Liver (tissue), 9 donors: ENCODE data around the gene SUPT5H. TPM values are rescaled to one million over a fixed set of nuclear protein-coding genes. Genes with fewer than 3 reads are reported as not detected.
A peak's percentile ranks its signal among the peaks of the same experiment; 100 is the strongest.

Source experiments
- DNase-seq: peaks from one replicate; pipeline ENCODE4 v3.0.0-alpha.2; 2017; ENCODE audit warnings: low spot score
- H3K27ac ChIP-seq, 2 donors: one replicate each; pipeline ENCODE4 v1.7.0; 2013; ENCODE audit warnings: inconsistent platforms in 2 of 2, low read length in 2 of 2, control low read depth in 1 of 2, low read depth in 1 of 2, mild to moderate bottlenecking in 1 of 2
- H3K27me3 ChIP-seq, 4 donors: one replicate each; pipeline versions ENCODE4 v1.6.1 to v1.7.0; 2013; ENCODE audit warnings: low read length in 3 of 4, inconsistent platforms in 1 of 4, mild to moderate bottlenecking in 1 of 4, moderate library complexity in 1 of 4; ENCODE audit not compliant: control insufficient read depth in 4 of 4, insufficient read depth in 4 of 4
- H3K36me3 ChIP-seq, 4 donors: one replicate each; pipeline versions ENCODE4 v1.6.1 to v1.7.0; 2013; ENCODE audit warnings: low read length in 3 of 4, mild to moderate bottlenecking in 3 of 4, low read depth in 1 of 4, moderate library complexity in 1 of 4; ENCODE audit not compliant: control insufficient read depth in 4 of 4, insufficient read depth in 3 of 4
- H3K4me1 ChIP-seq, 4 donors: one replicate each; pipeline versions ENCODE4 v1.6.1 to v1.7.0; 2013; ENCODE audit warnings: low read length in 3 of 4, mild to moderate bottlenecking in 3 of 4, moderate library complexity in 1 of 4; ENCODE audit not compliant: control insufficient read depth in 4 of 4, insufficient read depth in 4 of 4
- H3K4me3 ChIP-seq, 3 donors: one replicate each; pipeline versions ENCODE4 v1.6.1 to v1.7.0; 2013; ENCODE audit warnings: low read length in 3 of 3, control low read depth in 1 of 3, low read depth in 1 of 3, mild to moderate bottlenecking in 1 of 3
- H3K9ac ChIP-seq, 2 donors: one replicate each; pipeline ENCODE4 v1.7.0; 2013; ENCODE audit warnings: low read length in 2 of 2, mild to moderate bottlenecking in 2 of 2, moderate library complexity in 2 of 2, control low read depth in 1 of 2, low read depth in 1 of 2
- H3K9me3 ChIP-seq, 4 donors: one replicate each; pipeline versions ENCODE4 v1.6.1 to v1.7.0; 2013; ENCODE audit warnings: low read length in 3 of 4; ENCODE audit not compliant: control insufficient read depth in 4 of 4
- EGR1 ChIP-seq, 2 donors: IDR thresholded peaks; 2 replicates each; pipeline ENCODE4 v1.6.1; 2016 to 2018; ENCODE audit warnings: antibody characterized with exemption in 2 of 2, low read depth in 2 of 2
- FOXA2 ChIP-seq: IDR thresholded peaks from 2 replicates; pipeline ENCODE4 v1.6.1; 2016; ENCODE audit warnings: antibody characterized with exemption
- HNF4A ChIP-seq, 2 donors: conservative IDR thresholded peaks; 2 replicates each; pipeline ENCODE4 v1.6.1; 2016; ENCODE audit warnings: antibody characterized with exemption in 2 of 2, mild to moderate bottlenecking in 2 of 2
- JUND ChIP-seq, 2 donors: IDR thresholded peaks; 2 replicates each; pipeline ENCODE4 v1.6.1; 2016; ENCODE audit warnings: antibody characterized with exemption in 2 of 2
- MAX ChIP-seq: IDR thresholded peaks from 2 replicates; pipeline ENCODE4 v1.6.1; 2016; ENCODE audit warnings: antibody characterized with exemption
- NR2F2 ChIP-seq: IDR thresholded peaks from 2 replicates; pipeline ENCODE4 v1.6.1; 2016; ENCODE audit warnings: antibody characterized with exemption
- RAD21 ChIP-seq, 2 donors: IDR thresholded peaks; 2 replicates each; pipeline ENCODE4 v1.6.1; 2016; ENCODE audit warnings: antibody characterized with exemption in 2 of 2, mild to moderate bottlenecking in 2 of 2
- RXRA ChIP-seq, 2 donors: IDR thresholded peaks; 2 replicates each; pipeline ENCODE4 v1.6.1; 2017 to 2018; ENCODE audit warnings: antibody characterized with exemption in 2 of 2, mild to moderate bottlenecking in 1 of 2
- SP1 ChIP-seq: IDR thresholded peaks from 2 replicates; pipeline ENCODE4 v1.6.1; 2018; ENCODE audit warnings: antibody characterized with exemption, mild to moderate bottlenecking
- YY1 ChIP-seq: IDR thresholded peaks from 2 replicates; pipeline ENCODE4 v1.6.1; 2016; ENCODE audit warnings: antibody characterized with exemption, mild to moderate bottlenecking
- ZBTB33 ChIP-seq: IDR thresholded peaks from 2 replicates; pipeline ENCODE4 v1.6.1; 2016; ENCODE audit warnings: antibody characterized with exemption
- WGBS: extraction: QIAGEN DNeasy Blood & Tissue Kit; methylation state at CpG from one replicate; pipeline ENCODE4 v1.1.7; 2013; 5-methylcytosine and 5-hydroxymethylcytosine counted together
- polyA plus RNA-seq, 2 donors: library from polyadenylated mRNA; stranded (reverse) in 1 of 2; unstranded in 1 of 2; fragments of 200-250 nt in 1 of 2; fragments of >200 nt in 1 of 2; fragmentation: Nextera tagmentation in 1 of 2; extraction: Ambion mirVana in 1 of 2; gene quantifications; one replicate each; pipeline versions ENCODE4 v1.2.1 to v1.2.3, GENCODE V29; 2013 to 2015
- total RNA-seq, 2 donors: library from RNA; depleted of rRNA; stranded (reverse); fragments of >200 nt; gene quantifications; one replicate each; pipeline ENCODE4 v1.2.3, GENCODE V29; 2014
- TF ChIP-seq, protein P1 (sequence below): IDR thresholded peaks from 2 replicates; pipeline ENCODE4 v1.6.1; 2016; ENCODE audit warnings: antibody characterized with exemption, mild to moderate bottlenecking
- donor health status: healthy.
- donor health status: healthy.
- donor health status: healthy.
- donor health status: healthy.
- donor health status: healthy.

The SUPT5H gene
- total and polyA plus RNA-seq, 4 donors, result 19.3 to 52.5 (median 45.2) TPM

- 46% methylated on average over 43 of the region's 43 CpGs for WGBS
- Histone ChIP-seq H3K4me3 (peak overlapping the region; percentile 20 to 36 (median 35)), H3K27ac (peak overlapping the region; percentile 96 to 98), H3K4me1 (peaks cover 12 to 29% (median 21%) of the 10 kb centered on the region in 4 donors), H3K36me3 (peaks cover 0 to 9% (median 0%) of the 10 kb centered on the region in 4 donors), H3K9ac (peak overlapping the region; percentile 74 to 75), H3K27me3 (no peaks in the 10 kb centered on the region), H3K9me3 (no peaks in the 10 kb centered on the region)
- DNase-seq, result peak; percentile 68
- no peak for TF ChIP-seq RAD21 (IDR thresholded peaks at IDR 0.05)
- TF ChIP-seq, protein P1, sequence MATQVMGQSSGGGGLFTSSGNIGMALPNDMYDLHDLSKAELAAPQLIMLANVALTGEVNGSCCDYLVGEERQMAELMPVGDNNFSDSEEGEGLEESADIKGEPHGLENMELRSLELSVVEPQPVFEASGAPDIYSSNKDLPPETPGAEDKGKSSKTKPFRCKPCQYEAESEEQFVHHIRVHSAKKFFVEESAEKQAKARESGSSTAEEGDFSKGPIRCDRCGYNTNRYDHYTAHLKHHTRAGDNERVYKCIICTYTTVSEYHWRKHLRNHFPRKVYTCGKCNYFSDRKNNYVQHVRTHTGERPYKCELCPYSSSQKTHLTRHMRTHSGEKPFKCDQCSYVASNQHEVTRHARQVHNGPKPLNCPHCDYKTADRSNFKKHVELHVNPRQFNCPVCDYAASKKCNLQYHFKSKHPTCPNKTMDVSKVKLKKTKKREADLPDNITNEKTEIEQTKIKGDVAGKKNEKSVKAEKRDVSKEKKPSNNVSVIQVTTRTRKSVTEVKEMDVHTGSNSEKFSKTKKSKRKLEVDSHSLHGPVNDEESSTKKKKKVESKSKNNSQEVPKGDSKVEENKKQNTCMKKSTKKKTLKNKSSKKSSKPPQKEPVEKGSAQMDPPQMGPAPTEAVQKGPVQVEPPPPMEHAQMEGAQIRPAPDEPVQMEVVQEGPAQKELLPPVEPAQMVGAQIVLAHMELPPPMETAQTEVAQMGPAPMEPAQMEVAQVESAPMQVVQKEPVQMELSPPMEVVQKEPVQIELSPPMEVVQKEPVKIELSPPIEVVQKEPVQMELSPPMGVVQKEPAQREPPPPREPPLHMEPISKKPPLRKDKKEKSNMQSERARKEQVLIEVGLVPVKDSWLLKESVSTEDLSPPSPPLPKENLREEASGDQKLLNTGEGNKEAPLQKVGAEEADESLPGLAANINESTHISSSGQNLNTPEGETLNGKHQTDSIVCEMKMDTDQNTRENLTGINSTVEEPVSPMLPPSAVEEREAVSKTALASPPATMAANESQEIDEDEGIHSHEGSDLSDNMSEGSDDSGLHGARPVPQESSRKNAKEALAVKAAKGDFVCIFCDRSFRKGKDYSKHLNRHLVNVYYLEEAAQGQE, result peak; percentile 45
- no peak for TF ChIP-seq ZBTB33
- no peak for TF ChIP-seq HNF4A (conservative IDR thresholded peaks at IDR 0.05)
- peak; percentile 90 to 94 for TF ChIP-seq JUND (IDR thresholded peaks at IDR 0.05)
- TF ChIP-seq SP1, result peak; percentile 70
- peak; percentile 31 for TF ChIP-seq MAX
- peak in 1 of 2 donors; percentile 42 for TF ChIP-seq RXRA (IDR thresholded peaks at IDR 0.05)
- peak in 1 of 2 donors; percentile 30 for TF ChIP-seq EGR1 (IDR thresholded peaks at IDR 0.05; ENCODE audit: low read depth in 2 of 2)
These were observed 41.8 kb upstream of the SUPT5H start for GRCh38 chr19:39403331-39404312.

DNA sequence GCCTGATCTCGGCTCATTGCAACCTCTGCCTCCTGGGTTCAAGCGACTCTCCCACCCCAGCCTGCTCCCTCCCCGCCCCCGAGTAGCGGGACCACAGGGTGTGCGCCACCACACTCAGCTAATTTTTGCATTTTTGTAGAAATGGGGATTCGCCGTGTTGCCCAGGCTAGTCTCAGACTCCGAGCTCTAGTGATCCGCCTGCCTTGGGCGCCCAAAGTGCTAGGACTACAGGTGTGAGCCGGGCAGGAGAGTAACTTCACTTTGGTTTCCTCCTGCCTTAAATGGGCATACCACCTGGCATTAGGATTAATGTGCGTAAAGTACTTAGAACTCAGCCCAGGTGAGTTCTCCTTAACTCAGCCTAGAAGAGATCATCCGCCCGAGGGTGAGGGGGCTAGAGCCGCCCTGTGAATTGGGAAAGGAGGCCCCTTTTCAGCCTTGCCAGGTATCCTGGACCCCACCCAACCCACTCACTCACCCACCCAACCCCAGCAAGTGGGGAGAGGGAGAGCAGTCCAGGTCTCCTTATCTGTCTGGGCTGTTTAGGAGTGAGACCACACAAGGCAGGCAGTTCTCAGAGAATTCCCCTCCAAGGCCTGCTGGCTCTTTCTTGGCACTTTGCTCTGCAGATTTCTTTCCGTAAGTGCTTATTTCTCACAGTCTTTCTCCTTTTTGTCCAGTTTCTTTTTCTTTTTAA lies 40.0 kb upstream of the SUPT5H start:
- H3K27ac ChIP-seq, result peak overlapping the region; percentile 94 to 95
- H3K4me1 ChIP-seq, result peaks cover 9 to 26% (median 20%) of the 10 kb centered on the region in 4 donors
- no peaks in the 10 kb centered on the region for H3K27me3 ChIP-seq
- H3K9ac ChIP-seq, result peak overlapping the region in 1 of 2 donors; percentile 59
- TF ChIP-seq FOXA2 (no peak), NR2F2 (no peak), YY1 (no peak)
- no peak for DNase-seq
- 94% methylated on average over 17 of the region's 17 CpGs for WGBS
- no peak overlapping the region for H3K4me3 ChIP-seq
- peaks cover 0 to 9% (median 0%) of the 10 kb centered on the region in 4 donors for H3K36me3 ChIP-seq
- no peaks in the 10 kb centered on the region for H3K9me3 ChIP-seq
